ENCODE measurements around the gene ANTXR1. TPM values are rescaled to one million over a fixed set of nuclear protein-coding genes. Genes with fewer than 3 reads are reported as not detected.
A peak's percentile ranks its signal among the peaks of the same experiment; 100 is the strongest.

The ANTXR1 gene
- polyA plus RNA-seq, 1 donor (not counting 4 experiments of a cell fraction or from before 2014, with no cell fraction given) = 20.4 TPM

DNA sequence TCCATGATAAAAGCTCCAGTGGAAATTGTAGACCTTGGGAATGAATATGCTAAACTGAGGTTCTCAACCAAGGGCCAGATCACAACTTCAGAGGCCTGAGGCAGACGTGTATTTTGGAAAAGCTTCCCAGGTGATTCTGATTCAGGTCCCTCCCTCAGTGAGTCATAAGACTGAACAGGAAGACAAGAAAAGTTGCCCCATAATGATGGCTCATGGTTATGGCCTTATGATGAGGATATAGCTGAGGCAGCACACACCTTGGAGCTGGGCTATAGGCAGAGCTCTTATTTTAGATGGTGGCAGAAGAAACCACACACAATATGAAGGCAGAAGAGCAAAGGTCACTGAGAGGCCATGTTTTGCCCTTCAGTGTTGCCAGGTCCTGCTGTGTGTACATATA lies 9.6 kb downstream of the ANTXR1 start:
- H3K4me3 ChIP-seq (ENCODE audit: control insufficient read depth in 2 of 3, extremely low read depth in 1 of 3, insufficient read depth in 2 of 3, low read depth in 1 of 3, low read length in 3 of 3) = no peak overlapping the region

DNA sequence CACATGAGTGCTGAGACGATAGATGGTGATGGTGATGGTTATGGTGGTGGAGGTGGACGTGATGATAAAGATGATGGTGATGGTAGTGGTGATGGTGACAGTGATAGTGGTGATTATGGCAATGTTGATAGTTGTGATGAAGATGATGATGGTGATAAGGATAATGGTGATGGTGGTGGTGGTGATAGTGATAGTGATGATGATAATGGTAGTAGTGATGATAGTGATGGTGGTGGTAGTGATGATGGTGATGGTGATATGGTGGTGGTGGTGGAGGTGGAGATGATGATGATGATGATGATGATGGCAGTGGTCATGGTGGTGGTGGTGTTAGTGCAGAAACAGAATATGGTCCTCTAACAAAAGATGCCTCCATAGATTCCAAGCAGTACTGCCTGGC lies 10.3 kb downstream of the ANTXR1 start:
- Histone ChIP-seq H3K4me3 (ENCODE audit: control insufficient read depth in 2 of 3, extremely low read depth in 1 of 3, insufficient read depth in 2 of 3, low read depth in 1 of 3, low read length in 3 of 3) (no peak overlapping the region), H3K27ac (ENCODE audit: control insufficient read depth, insufficient read depth, low read length) (peak overlapping the region; percentile 69), H3K27me3 (ENCODE audit: control insufficient read depth, extremely low read depth, insufficient read depth, low read length) (no peaks in the 10 kb centered on the region), H3K4me1 (ENCODE audit: control insufficient read depth, extremely low read depth, insufficient read depth, low read length) (peaks cover 43% of the 10 kb centered on the region), H3K4me2 (ENCODE audit: control insufficient read depth, extremely low read depth, insufficient read depth, low read depth, low read length) (no peak overlapping the region), H3K9ac (ENCODE audit: control insufficient read depth, extremely low read depth, insufficient read depth, low read length) (no peak overlapping the region), H3K9me1 (ENCODE audit: control insufficient read depth, extremely low read depth, insufficient read depth, low read length) (no peaks in the 10 kb centered on the region), H3K9me3 (ENCODE audit: control insufficient read depth, low read depth, low read length) (no peaks in the 10 kb centered on the region), H4K20me1 (ENCODE audit: control insufficient read depth, extremely low read depth, insufficient read depth, low read length) (no peaks in the 10 kb centered on the region), H3K79me2 (ENCODE audit: control insufficient read depth, insufficient read depth, low read length) (peaks cover 33% of the 10 kb centered on the region), H2AFZ (ENCODE audit: control insufficient read depth, low read length) (no peak overlapping the region), H3K36me3 (ENCODE audit: control insufficient read depth in 2 of 2, extremely low read depth in 1 of 2, insufficient read depth in 2 of 2, low read length in 2 of 2) (no peaks in the 10 kb centered on the region)
- TF ChIP-seq, protein P1, sequence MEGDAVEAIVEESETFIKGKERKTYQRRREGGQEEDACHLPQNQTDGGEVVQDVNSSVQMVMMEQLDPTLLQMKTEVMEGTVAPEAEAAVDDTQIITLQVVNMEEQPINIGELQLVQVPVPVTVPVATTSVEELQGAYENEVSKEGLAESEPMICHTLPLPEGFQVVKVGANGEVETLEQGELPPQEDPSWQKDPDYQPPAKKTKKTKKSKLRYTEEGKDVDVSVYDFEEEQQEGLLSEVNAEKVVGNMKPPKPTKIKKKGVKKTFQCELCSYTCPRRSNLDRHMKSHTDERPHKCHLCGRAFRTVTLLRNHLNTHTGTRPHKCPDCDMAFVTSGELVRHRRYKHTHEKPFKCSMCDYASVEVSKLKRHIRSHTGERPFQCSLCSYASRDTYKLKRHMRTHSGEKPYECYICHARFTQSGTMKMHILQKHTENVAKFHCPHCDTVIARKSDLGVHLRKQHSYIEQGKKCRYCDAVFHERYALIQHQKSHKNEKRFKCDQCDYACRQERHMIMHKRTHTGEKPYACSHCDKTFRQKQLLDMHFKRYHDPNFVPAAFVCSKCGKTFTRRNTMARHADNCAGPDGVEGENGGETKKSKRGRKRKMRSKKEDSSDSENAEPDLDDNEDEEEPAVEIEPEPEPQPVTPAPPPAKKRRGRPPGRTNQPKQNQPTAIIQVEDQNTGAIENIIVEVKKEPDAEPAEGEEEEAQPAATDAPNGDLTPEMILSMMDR (optimal IDR thresholded peaks at IDR 0.05 in 1 of 3, IDR thresholded peaks at IDR 0.05 in 1 of 3, conservative IDR thresholded peaks at IDR 0.05 in 1 of 3; ENCODE audit: extremely low read depth in 1 of 3, insufficient read depth in 2 of 3, low read length in 3 of 3) = no peak
- TF ChIP-seq EZH2 (IDR thresholded peaks at IDR 0.05; ENCODE audit: low read length) = no peak
- dilution Hi-C loops (cut with MboI; ENCODE audit: extremely low pct_ligation_motif_present, low sequenced_read_pairs) = loop anchor here (10.0 kb wide), 1 partner anchor 292 kb away; no protein-coding TSS in a partner anchor
- FAIRE-seq (no peak), DNase-seq (ENCODE audit: low read depth, low spot score) (no peak)

More for the DNA sequence above, 9.6 kb downstream of the ANTXR1 start:
- peak overlapping the region; percentile 2 for H3K9ac ChIP-seq (ENCODE audit: control insufficient read depth, extremely low read depth, insufficient read depth, low read length)
- H3K36me3 ChIP-seq (ENCODE audit: control insufficient read depth in 2 of 2, extremely low read depth in 1 of 2, insufficient read depth in 2 of 2, low read length in 2 of 2) = no peaks in the 10 kb centered on the region
- no peaks in the 10 kb centered on the region for H3K9me1 ChIP-seq (ENCODE audit: control insufficient read depth, extremely low read depth, insufficient read depth, low read length)
- peak overlapping the region; percentile 4 for H3K4me2 ChIP-seq (ENCODE audit: control insufficient read depth, extremely low read depth, insufficient read depth, low read depth, low read length)
- dilution Hi-C loops (cut with MboI; ENCODE audit: extremely low pct_ligation_motif_present, low sequenced_read_pairs) = loop anchor here (10.0 kb wide), 1 partner anchor 292 kb away; no protein-coding TSS in a partner anchor
- TF ChIP-seq, protein P1 (optimal IDR thresholded peaks at IDR 0.05 in 1 of 3, IDR thresholded peaks at IDR 0.05 in 1 of 3, conservative IDR thresholded peaks at IDR 0.05 in 1 of 3; ENCODE audit: extremely low read depth in 1 of 3, insufficient read depth in 2 of 3, low read length in 3 of 3) = no peak
- TF ChIP-seq EZH2 (IDR thresholded peaks at IDR 0.05; ENCODE audit: low read length) = no peak
- H3K9me3 ChIP-seq (ENCODE audit: control insufficient read depth, low read depth, low read length) = no peaks in the 10 kb centered on the region
- FAIRE-seq (peak; percentile 96), DNase-seq (ENCODE audit: low read depth, low spot score) (peak; percentile 79)
- H3K79me2 ChIP-seq (ENCODE audit: control insufficient read depth, insufficient read depth, low read length) = peaks cover 37% of the 10 kb centered on the region
- no peak overlapping the region for H2AFZ ChIP-seq (ENCODE audit: control insufficient read depth, low read length)
- no peaks in the 10 kb centered on the region for H4K20me1 ChIP-seq (ENCODE audit: control insufficient read depth, extremely low read depth, insufficient read depth, low read length)
- H3K27me3 ChIP-seq (ENCODE audit: control insufficient read depth, extremely low read depth, insufficient read depth, low read length) = no peaks in the 10 kb centered on the region
- peaks cover 44% of the 10 kb centered on the region for H3K4me1 ChIP-seq (ENCODE audit: control insufficient read depth, extremely low read depth, insufficient read depth, low read length)
- peak overlapping the region; percentile 69 for H3K27ac ChIP-seq (ENCODE audit: control insufficient read depth, insufficient read depth, low read length)

Data from keratinocyte (primary cell).